Adrenal gland (tissue), 5 donors: Measurements from ENCODE around the gene DNAJC11.

ENCODE experiments used
- POLR2A ChIP-seq, 2 donors: fragments of 450-650 bp; IDR thresholded peaks; one replicate each; pipeline ENCODE4 v1.6.1; 2017; ENCODE audit warnings: antibody characterized with exemption in 2 of 2, mild to moderate bottlenecking in 2 of 2, moderate library complexity in 1 of 2
- TF ChIP-seq, protein P1 (sequence below), 6 experiments: fragments of 450-650 bp in 4 of 6; fragments of 200-600 bp in 2 of 6; sonication (generic) in 1 of 6; IDR thresholded peaks; 1 replicate in 5 of 6; 2 replicates in 1 of 6; pipeline versions ENCODE4 v1.5.1 to v1.8.0; 2016 to 2021; ENCODE audit warnings: antibody characterized with exemption in 6 of 6, mild to moderate bottlenecking in 2 of 6, moderate library complexity in 1 of 6
- donor health status: DM: no; HTN: no; CAD: no.

DNA sequence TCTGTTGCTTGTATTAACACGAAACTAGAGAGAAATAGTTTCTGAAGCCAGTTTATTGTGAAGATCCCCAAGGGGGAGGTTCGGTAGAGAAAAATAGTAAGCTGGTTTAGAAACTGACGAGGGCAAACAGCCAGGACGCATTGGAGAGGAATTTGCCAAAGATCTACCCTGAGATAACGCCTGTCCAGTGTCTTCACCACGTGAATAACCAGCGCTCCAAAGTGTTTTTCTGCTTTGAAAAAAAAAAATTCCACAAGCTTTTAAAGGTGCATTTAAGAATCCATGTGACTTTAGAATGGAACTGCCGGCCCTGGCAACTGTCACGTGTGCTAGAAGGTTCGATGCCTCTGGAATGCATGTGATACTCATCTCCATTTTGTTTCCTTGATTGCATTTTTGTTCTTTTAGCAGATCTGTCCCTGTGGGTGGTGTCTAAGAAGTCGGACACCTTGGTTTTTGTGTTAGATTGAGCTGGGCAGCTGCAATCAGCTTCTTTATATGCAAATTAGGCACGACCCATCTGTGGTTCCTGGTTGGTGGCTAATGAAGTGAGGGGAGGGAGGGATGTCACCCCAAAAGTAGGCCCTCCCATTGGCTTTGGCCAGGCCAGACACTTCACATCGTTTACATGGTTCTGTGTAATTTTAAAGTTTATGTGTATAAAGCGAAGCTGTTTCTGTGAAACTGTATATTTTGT, 78.2 kb downstream of the DNAJC11 start:
- TF ChIP-seq POLR2A (IDR thresholded peaks at IDR 0.05), result no peak
- TF ChIP-seq, protein P1, sequence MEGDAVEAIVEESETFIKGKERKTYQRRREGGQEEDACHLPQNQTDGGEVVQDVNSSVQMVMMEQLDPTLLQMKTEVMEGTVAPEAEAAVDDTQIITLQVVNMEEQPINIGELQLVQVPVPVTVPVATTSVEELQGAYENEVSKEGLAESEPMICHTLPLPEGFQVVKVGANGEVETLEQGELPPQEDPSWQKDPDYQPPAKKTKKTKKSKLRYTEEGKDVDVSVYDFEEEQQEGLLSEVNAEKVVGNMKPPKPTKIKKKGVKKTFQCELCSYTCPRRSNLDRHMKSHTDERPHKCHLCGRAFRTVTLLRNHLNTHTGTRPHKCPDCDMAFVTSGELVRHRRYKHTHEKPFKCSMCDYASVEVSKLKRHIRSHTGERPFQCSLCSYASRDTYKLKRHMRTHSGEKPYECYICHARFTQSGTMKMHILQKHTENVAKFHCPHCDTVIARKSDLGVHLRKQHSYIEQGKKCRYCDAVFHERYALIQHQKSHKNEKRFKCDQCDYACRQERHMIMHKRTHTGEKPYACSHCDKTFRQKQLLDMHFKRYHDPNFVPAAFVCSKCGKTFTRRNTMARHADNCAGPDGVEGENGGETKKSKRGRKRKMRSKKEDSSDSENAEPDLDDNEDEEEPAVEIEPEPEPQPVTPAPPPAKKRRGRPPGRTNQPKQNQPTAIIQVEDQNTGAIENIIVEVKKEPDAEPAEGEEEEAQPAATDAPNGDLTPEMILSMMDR (IDR thresholded peaks at IDR 0.05), result no peak
